Tibial nerve (tissue), 4 donors: ENCODE measurements around the gene CHMP1B.

ENCODE experiments used
- CTCF ChIP-seq, 5 experiments: fragments of 200-600 bp in 3 of 5; fragments of 450-650 bp in 2 of 5; sonication (generic) in 3 of 5; IDR thresholded peaks; one replicate each; pipeline ENCODE4 v1.5.1; 2016 to 2019; ENCODE audit warnings: antibody characterized with exemption in 5 of 5, mild to moderate bottlenecking in 3 of 5, moderate library complexity in 2 of 5
- EP300 ChIP-seq, 2 donors: sonication (generic); formaldehyde crosslinking; IDR thresholded peaks; one replicate each; pipeline ENCODE4 v1.6.1; 2017; ENCODE audit warnings: antibody characterized with exemption in 2 of 2, mild to moderate bottlenecking in 1 of 2
- POLR2A ChIP-seq, 2 donors: fragments of 450-650 bp; IDR thresholded peaks; one replicate each; pipeline ENCODE4 v1.6.1; 2017; ENCODE audit warnings: antibody characterized with exemption in 2 of 2, mild to moderate bottlenecking in 2 of 2, moderate library complexity in 2 of 2

- TF ChIP-seq CTCF (IDR thresholded peaks at IDR 0.05) (no peak), EP300 (IDR thresholded peaks at IDR 0.05) (no peak), POLR2A (IDR thresholded peaks at IDR 0.05) (no peak)
Measured at GRCh38 chr18:11866764-11867163, 15.6 kb downstream of the CHMP1B start.
